ENCODE results near the gene ACOT9. TPM values are rescaled to one million over a fixed set of nuclear protein-coding genes. Genes with fewer than 3 reads are reported as not detected.

ACOT9 gene
- total RNA-seq, 1 experiment from 2014 or later = 72.3 TPM

DNA sequence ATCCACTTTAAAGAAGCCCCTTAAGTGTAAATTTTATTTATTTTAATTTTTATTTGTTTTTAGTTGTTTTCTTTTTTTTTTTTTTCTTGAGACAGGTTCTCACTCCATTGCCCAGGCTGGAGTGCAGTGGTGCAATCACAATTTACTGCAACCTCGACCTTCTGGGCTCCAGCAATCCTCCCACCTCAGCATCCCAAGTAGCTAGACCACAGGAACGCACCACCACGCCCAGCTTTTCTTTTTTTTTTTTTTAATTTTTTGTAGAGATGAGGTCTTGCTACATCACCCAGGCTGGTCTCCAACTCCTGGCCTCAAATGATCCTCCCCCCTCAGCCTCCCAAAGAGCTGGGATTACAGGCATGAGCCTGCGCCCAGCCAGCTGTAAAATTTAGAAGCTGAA, 45.9 kb upstream of the ACOT9 start:
- TF ChIP-seq, protein P1, sequence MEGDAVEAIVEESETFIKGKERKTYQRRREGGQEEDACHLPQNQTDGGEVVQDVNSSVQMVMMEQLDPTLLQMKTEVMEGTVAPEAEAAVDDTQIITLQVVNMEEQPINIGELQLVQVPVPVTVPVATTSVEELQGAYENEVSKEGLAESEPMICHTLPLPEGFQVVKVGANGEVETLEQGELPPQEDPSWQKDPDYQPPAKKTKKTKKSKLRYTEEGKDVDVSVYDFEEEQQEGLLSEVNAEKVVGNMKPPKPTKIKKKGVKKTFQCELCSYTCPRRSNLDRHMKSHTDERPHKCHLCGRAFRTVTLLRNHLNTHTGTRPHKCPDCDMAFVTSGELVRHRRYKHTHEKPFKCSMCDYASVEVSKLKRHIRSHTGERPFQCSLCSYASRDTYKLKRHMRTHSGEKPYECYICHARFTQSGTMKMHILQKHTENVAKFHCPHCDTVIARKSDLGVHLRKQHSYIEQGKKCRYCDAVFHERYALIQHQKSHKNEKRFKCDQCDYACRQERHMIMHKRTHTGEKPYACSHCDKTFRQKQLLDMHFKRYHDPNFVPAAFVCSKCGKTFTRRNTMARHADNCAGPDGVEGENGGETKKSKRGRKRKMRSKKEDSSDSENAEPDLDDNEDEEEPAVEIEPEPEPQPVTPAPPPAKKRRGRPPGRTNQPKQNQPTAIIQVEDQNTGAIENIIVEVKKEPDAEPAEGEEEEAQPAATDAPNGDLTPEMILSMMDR (conservative IDR thresholded peaks at IDR 0.05) = no peak

More for the DNA sequence above, 45.9 kb upstream of the ACOT9 start:
- H4K20me1 ChIP-seq (ENCODE audit: control insufficient read depth, insufficient read depth, insufficient read length) = no peaks in the 10 kb centered on the region
- no peak overlapping the region for H2AK5ac ChIP-seq (ENCODE audit: insufficient read length, low read length)
- H2BK15ac ChIP-seq (ENCODE audit: low read depth, low read length) = no peak overlapping the region
- H2BK5ac ChIP-seq (ENCODE audit: insufficient read length, low read length) = no peak overlapping the region
- peaks cover 15 to 21% of the 10 kb centered on the region in 2 experiments for H3K4me1 Mint-ChIP-seq
- H3K9me3 ChIP-seq (ENCODE audit: control insufficient read depth, low read depth, low read length) = no peaks in the 10 kb centered on the region
- H3K4me3 Mint-ChIP-seq = no peak overlapping the region
- no peak overlapping the region for H3K9ac ChIP-seq (ENCODE audit: extremely low read depth, insufficient read length, low read length)
- no peaks in the 10 kb centered on the region for H3K79me1 ChIP-seq (ENCODE audit: insufficient read depth, low read depth, low read length, poor library complexity, severe bottlenecking)
- no peak overlapping the region for H3T11ph ChIP-seq (ENCODE audit: low read length)
- no peaks in the 10 kb centered on the region for H3K23me2 ChIP-seq (ENCODE audit: insufficient read length, low read depth, low read length, poor library complexity, severe bottlenecking)
- H2AFZ ChIP-seq (ENCODE audit: low read length) = no peak overlapping the region
- no peak for DNase-seq
- no peak overlapping the region for H3K27ac ChIP-seq (ENCODE audit: insufficient read length, low read depth, low read length)
- no peak overlapping the region for H4K5ac ChIP-seq (ENCODE audit: insufficient read length, low read depth, low read length)
- no peaks in the 10 kb centered on the region; the same call in 1 of the 2 replicates for H3K4me1 ChIP-seq (ENCODE audit: insufficient read depth, low read length)
- H3K4ac ChIP-seq (ENCODE audit: low read depth, low read length) = no peak overlapping the region
- H3K27me3 Mint-ChIP-seq (ENCODE audit: low read depth) = no peaks in the 10 kb centered on the region
- H3K4me2 ChIP-seq (ENCODE audit: insufficient read depth, insufficient read length, low read length) = no peak overlapping the region
- no peak overlapping the region for H4K8ac ChIP-seq (replicated peaks; ENCODE audit: insufficient read length, low read depth, low read length)
- no peak overlapping the region for H3K23ac ChIP-seq (ENCODE audit: insufficient read length, low read depth, low read length)
- H2BK12ac ChIP-seq (ENCODE audit: insufficient read length, low read depth, low read length) = no peak overlapping the region
- H3K14ac ChIP-seq (ENCODE audit: insufficient read depth, low read length) = no peak overlapping the region
- no peaks in the 10 kb centered on the region for H3K9me3 Mint-ChIP-seq
- no CpG with 5 or more reads among the region's 4 CpGs for WGBS (ENCODE audit: extremely low coverage, insufficient read length, low lambda C conversion rate)
- no peak overlapping the region for H3K18ac ChIP-seq (ENCODE audit: insufficient read length, low read depth, low read length)
- peaks cover 8 to 24% (median 21%) of the 10 kb centered on the region in 3 experiments; a peak in 6 of 7 replicates for H3K36me3 Mint-ChIP-seq (ENCODE audit: insufficient read depth in 1 of 3, low read depth in 3 of 3)
- no peak overlapping the region for H2BK20ac ChIP-seq (ENCODE audit: low read depth, low read length, poor library complexity, severe bottlenecking)
- H2BK120ac ChIP-seq (ENCODE audit: low read depth, low read length, poor library complexity, severe bottlenecking) = no peak overlapping the region
- H3K79me2 ChIP-seq (ENCODE audit: insufficient read depth, low read length) = no peaks in the 10 kb centered on the region
- H3K56ac ChIP-seq (ENCODE audit: insufficient read length, low read depth, low read length) = no peak overlapping the region
- H4K91ac ChIP-seq (ENCODE audit: insufficient read length, low read depth, low read length) = no peak overlapping the region
- H3K27ac Mint-ChIP-seq = no peak overlapping the region
- H3K27me3 ChIP-seq (ENCODE audit: insufficient read depth, low read length) = no peaks in the 10 kb centered on the region

All from H9 (cell line).